Adrenal gland (tissue), 12 donors: ENCODE data around the gene KLHDC4. TPM values are rescaled to one million over a fixed set of nuclear protein-coding genes. Genes with fewer than 3 reads are reported as not detected.

ENCODE experiments used
- DNase-seq, 7 donors: peaks; one replicate each; pipeline ENCODE4 v3.0.0-alpha.2; 2019 to 2020
- H3K27ac ChIP-seq, 5 donors: fragments of 200-600 bp; sonication (generic) in 4 of 5; 1 replicate in 3 of 5; 2 replicates in 2 of 5; pipeline versions ENCODE4 v1.5.1 to v1.8.0; 2016 to 2020; ENCODE audit warnings: mild to moderate bottlenecking in 1 of 5
- H3K27me3 ChIP-seq: fragments of 200-600 bp; 2 replicates; pipeline ENCODE4 v1.8.0; 2021
- H3K36me3 ChIP-seq, 2 donors: fragments of 200-600 bp; replicated peaks in 1 of 2; 1 replicate in 1 of 2; 2 replicates in 1 of 2; pipeline versions ENCODE4 v1.5.1 to v1.8.0; 2018 to 2022
- H3K4me1 ChIP-seq, 2 donors: fragments of 200-600 bp; replicated peaks in 1 of 2; 1 replicate in 1 of 2; 2 replicates in 1 of 2; pipeline versions ENCODE4 v1.5.1 to v1.8.0; 2018 to 2021
- H3K4me3 ChIP-seq, 4 donors: fragments of 200-600 bp; sonication (generic) in 3 of 4; one replicate each; pipeline ENCODE4 v1.5.1; 2016 to 2018
- H3K9me3 ChIP-seq, 3 donors: fragments of 200-600 bp; sonication (generic) in 1 of 3; replicated peaks in 1 of 3; 1 replicate in 2 of 3; 2 replicates in 1 of 3; pipeline versions ENCODE4 v1.5.1 to v1.8.0; 2016 to 2021
- CTCF ChIP-seq, 6 experiments: fragments of 450-650 bp in 4 of 6; fragments of 200-600 bp in 2 of 6; sonication (generic) in 1 of 6; IDR thresholded peaks; 1 replicate in 5 of 6; 2 replicates in 1 of 6; pipeline versions ENCODE4 v1.5.1 to v1.8.0; 2016 to 2021; ENCODE audit warnings: antibody characterized with exemption in 6 of 6, mild to moderate bottlenecking in 2 of 6, moderate library complexity in 1 of 6
- POLR2A ChIP-seq, 2 donors: fragments of 450-650 bp; IDR thresholded peaks; one replicate each; pipeline ENCODE4 v1.6.1; 2017; ENCODE audit warnings: antibody characterized with exemption in 2 of 2, mild to moderate bottlenecking in 2 of 2, moderate library complexity in 1 of 2
- WGBS, 4 donors: extraction: QIAGEN DNeasy Blood & Tissue Kit in 2 of 4; methylation state at CpG; one replicate each; pipeline versions ENCODE4 v1.1.5 to v1.1.7; 2013 to 2017; 5-methylcytosine and 5-hydroxymethylcytosine counted together
- intact Hi-C, 2 donors: fragments of 100-400 bp; cut with DNase I; formaldehyde crosslinking; loops; one replicate each; pipeline versions ENCODE4 v1.14.1 to v1.15.0; 2022 to 2023
- polyA plus RNA-seq, 3 donors: library from polyadenylated mRNA; stranded (reverse); fragments of 200-250 nt in 2 of 3; fragments of 350-450 nt in 1 of 3; fragmentation: Illumina TruSeq in 1 of 3; extraction: RNeasy Lipid Tissue Mini Kit (QIAGEN cat#74804) in 1 of 3; gene quantifications; one replicate each; pipeline ENCODE4 v1.2.3, GENCODE V29; 2013 to 2014
- total RNA-seq, 9 donors: library from RNA; depleted of rRNA in 4 of 9; stranded (reverse); fragments of >200 nt in 4 of 9; fragments of 120-200 nt in 1 of 9; fragmentation: NEBNext Ultra II Directional in 1 of 9; extraction: Animal tissue kit (Norgen Biotek cat#: 25700) in 1 of 9; gene quantifications; one replicate each; pipeline versions ENCODE4 v1.1.0 to v1.2.4, GENCODE V29; 2013 to 2023
- donor health status: healthy with polysubstance abuse.
- donor health status: Bipolar disorder and iron deficiency.
- donor health status: DM: yes; HTN: yes; CAD: no.
- donor health status: DM: no; HTN: no; CAD: no.
- donor health status: DM: no; HTN: no; CAD: no.
- donor health status: DM: yes; HTN: yes; CAD: no.

The KLHDC4 gene
- total and polyA plus RNA-seq, 12 donors: 15.4 to 94.0 (median 26.4) TPM

- Histone ChIP-seq H3K36me3 (no peaks in the 10 kb centered on the region), H3K27ac (no peak overlapping the region), H3K4me3 (no peak overlapping the region), H3K9me3 (no peaks in the 10 kb centered on the region), H3K4me1 (peaks cover 5 to 7% of the 10 kb centered on the region in 2 donors), H3K27me3 (no peaks in the 10 kb centered on the region)
- DNase-seq: no peak
- intact Hi-C loops: no loop called here
- TF ChIP-seq CTCF (IDR thresholded peaks at IDR 0.05): no peak
- 86 to 97% (median 88%) methylated on average over 4 to 5 of the region's 5 CpGs; no CpG with 5 or more reads in 1 of the 4 donors for WGBS, 4 donors
Observed at GRCh38 chr16:87803385-87803784, 37.6 kb upstream of the KLHDC4 start.

GRCh38 chr16:87802670-87803069 lies 36.9 kb upstream of the KLHDC4 start:
- TF ChIP-seq CTCF (IDR thresholded peaks at IDR 0.05): no peak
- no peak for TF ChIP-seq POLR2A (IDR thresholded peaks at IDR 0.05)
- 76 to 87% (median 81%) methylated on average over 8 of the region's 8 CpGs for WGBS, 4 donors
- no peaks in the 10 kb centered on the region for H3K27me3 ChIP-seq
- intact Hi-C loops: no loop called here
- H3K4me1 ChIP-seq: peaks cover 5 to 7% of the 10 kb centered on the region in 2 donors
- H3K27ac ChIP-seq: no peak overlapping the region
- H3K9me3 ChIP-seq: no peaks in the 10 kb centered on the region
- no peaks in the 10 kb centered on the region for H3K36me3 ChIP-seq
- DNase-seq: no peak
- no peak overlapping the region for H3K4me3 ChIP-seq

- TF ChIP-seq POLR2A (IDR thresholded peaks at IDR 0.05): no peak
- TF ChIP-seq CTCF (IDR thresholded peaks at IDR 0.05): no peak
- H3K27ac ChIP-seq: no peak overlapping the region
- peaks cover 4 to 5% of the 10 kb centered on the region in 2 donors for H3K4me1 ChIP-seq
- H3K9me3 ChIP-seq: no peaks in the 10 kb centered on the region
- H3K4me3 ChIP-seq: no peak overlapping the region
- no peak for DNase-seq
- WGBS, 4 donors: 69 to 87% (median 83%) methylated on average over 7 to 16 of the region's 16 CpGs
- H3K27me3 ChIP-seq: no peaks in the 10 kb centered on the region
- intact Hi-C loops: no loop called here
- no peaks in the 10 kb centered on the region for H3K36me3 ChIP-seq
Observed at GRCh38 chr16:87801679-87802259, 36.0 kb upstream of the KLHDC4 start.

GRCh38 chr16:87800497-87800896 lies 34.7 kb upstream of the KLHDC4 start:
- no peaks in the 10 kb centered on the region for H3K9me3 ChIP-seq
- WGBS, 4 donors: 84 to 91% (median 88%) methylated on average over 6 of the region's 6 CpGs
- no peak for DNase-seq
- TF ChIP-seq POLR2A (IDR thresholded peaks at IDR 0.05) (no peak), CTCF (IDR thresholded peaks at IDR 0.05) (no peak)
- H3K27me3 ChIP-seq: no peaks in the 10 kb centered on the region
- H3K27ac ChIP-seq: no peak overlapping the region
- H3K36me3 ChIP-seq: no peaks in the 10 kb centered on the region
- no peaks in the 10 kb centered on the region for H3K4me1 ChIP-seq
- no peak overlapping the region for H3K4me3 ChIP-seq
- intact Hi-C loops: no loop called here
